ENCODE measurements around the gene VPS13D. TPM values are rescaled to one million over a fixed set of nuclear protein-coding genes. Genes with fewer than 3 reads are reported as not detected.

VPS13D gene
- total and polyA plus RNA-seq, 2 experiments from 2014 or later: 10.7 to 34.9 TPM

DNA sequence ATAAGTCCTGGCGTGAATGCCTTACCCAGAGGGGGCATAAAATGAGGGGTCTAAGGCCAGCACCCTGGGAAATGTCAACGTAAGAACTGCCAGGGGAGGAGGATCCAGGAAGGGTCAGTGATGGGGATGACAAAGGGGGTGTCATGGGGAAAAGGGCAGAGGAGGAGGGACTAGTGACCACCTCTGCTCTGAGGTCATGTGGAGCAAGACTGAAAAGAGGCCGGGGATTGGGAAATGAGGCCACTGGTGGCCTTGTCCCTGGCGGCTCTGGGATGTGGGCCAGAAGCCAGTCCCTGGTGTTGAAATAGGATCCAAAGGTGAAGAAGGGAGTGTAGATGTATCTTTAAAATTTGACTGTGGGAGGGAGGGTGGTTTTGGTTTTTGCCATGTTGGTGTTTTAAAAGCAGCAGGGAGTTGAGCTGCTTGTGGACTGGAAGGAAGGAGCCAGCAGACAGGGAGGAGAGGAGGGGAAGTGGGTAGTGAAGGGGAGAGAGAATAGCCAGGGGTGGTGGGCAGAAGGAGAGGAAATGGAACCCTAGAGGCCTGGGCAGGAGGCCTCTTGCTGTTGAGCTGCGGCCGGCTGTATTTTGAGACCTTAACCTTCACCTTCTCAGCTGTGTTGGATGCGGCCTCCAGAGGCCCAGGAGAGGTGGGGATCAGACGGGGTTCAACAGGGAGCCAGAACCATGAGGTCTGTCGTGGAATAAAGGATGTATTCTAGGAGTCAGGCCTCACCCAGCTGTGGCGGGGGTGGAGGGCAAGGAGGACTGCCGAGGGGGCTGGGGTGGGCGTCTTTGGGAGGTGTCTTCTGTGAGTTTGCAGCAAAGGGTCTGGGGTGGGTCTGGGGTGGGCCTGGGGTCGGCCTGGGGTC is 295.7 kb downstream of the VPS13D start (continued):
- TF ChIP-seq, protein P1, sequence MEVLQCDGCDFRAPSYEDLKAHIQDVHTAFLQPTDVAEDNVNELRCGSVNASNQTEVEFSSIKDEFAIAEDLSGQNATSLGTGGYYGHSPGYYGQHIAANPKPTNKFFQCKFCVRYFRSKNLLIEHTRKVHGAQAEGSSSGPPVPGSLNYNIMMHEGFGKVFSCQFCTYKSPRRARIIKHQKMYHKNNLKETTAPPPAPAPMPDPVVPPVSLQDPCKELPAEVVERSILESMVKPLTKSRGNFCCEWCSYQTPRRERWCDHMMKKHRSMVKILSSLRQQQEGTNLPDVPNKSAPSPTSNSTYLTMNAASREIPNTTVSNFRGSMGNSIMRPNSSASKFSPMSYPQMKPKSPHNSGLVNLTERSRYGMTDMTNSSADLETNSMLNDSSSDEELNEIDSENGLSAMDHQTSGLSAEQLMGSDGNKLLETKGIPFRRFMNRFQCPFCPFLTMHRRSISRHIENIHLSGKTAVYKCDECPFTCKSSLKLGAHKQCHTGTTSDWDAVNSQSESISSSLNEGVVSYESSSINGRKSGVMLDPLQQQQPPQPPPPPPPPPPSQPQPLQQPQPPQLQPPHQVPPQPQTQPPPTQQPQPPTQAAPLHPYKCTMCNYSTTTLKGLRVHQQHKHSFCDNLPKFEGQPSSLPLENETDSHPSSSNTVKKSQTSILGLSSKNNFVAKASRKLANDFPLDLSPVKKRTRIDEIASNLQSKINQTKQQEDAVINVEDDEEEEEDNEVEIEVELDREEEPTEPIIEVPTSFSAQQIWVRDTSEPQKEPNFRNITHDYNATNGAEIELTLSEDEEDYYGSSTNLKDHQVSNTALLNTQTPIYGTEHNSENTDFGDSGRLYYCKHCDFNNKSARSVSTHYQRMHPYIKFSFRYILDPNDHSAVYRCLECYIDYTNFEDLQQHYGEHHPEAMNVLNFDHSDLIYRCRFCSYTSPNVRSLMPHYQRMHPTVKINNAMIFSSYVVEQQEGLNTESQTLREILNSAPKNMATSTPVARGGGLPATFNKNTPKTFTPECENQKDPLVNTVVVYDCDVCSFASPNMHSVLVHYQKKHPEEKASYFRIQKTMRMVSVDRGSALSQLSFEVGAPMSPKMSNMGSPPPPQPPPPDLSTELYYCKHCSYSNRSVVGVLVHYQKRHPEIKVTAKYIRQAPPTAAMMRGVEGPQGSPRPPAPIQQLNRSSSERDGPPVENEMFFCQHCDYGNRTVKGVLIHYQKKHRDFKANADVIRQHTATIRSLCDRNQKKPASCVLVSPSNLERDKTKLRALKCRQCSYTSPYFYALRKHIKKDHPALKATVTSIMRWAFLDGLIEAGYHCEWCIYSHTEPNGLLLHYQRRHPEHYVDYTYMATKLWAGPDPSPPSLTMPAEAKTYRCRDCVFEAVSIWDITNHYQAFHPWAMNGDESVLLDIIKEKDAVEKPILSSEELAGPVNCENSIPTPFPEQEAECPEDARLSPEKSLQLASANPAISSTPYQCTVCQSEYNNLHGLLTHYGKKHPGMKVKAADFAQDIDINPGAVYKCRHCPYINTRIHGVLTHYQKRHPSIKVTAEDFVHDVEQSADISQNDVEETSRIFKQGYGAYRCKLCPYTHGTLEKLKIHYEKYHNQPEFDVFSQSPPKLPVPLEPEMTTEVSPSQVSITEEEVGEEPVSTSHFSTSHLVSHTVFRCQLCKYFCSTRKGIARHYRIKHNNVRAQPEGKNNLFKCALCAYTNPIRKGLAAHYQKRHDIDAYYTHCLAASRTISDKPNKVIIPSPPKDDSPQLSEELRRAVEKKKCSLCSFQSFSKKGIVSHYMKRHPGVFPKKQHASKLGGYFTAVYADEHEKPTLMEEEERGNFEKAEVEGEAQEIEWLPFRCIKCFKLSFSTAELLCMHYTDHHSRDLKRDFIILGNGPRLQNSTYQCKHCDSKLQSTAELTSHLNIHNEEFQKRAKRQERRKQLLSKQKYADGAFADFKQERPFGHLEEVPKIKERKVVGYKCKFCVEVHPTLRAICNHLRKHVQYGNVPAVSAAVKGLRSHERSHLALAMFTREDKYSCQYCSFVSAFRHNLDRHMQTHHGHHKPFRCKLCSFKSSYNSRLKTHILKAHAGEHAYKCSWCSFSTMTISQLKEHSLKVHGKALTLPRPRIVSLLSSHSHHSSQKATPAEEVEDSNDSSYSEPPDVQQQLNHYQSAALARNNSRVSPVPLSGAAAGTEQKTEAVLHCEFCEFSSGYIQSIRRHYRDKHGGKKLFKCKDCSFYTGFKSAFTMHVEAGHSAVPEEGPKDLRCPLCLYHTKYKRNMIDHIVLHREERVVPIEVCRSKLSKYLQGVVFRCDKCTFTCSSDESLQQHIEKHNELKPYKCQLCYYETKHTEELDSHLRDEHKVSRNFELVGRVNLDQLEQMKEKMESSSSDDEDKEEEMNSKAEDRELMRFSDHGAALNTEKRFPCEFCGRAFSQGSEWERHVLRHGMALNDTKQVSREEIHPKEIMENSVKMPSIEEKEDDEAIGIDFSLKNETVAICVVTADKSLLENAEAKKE (CRISPR knock-in tag; IDR thresholded peaks at IDR 0.05): no peak
- TF ChIP-seq ZNF331 (CRISPR knock-in tag; IDR thresholded peaks at IDR 0.05; ENCODE audit: low read depth) (no peak), CTCF (conservative IDR thresholded peaks at IDR 0.05; ENCODE audit: low read depth in 2 of 2) (no peak), STAT1 (IDR thresholded peaks at IDR 0.05; ENCODE audit: unreplicated experiment) (no peak), ZNF114 (CRISPR knock-in tag; IDR thresholded peaks at IDR 0.05) (no peak)

GRCh38 chr1:12527564-12527963 is 297.7 kb downstream of the VPS13D start:
- Histone ChIP-seq H4K20me1 (replicated peaks; ENCODE audit: insufficient read depth) (no peaks in the 10 kb centered on the region), H3K27me3 (ENCODE audit: insufficient read depth) (no peaks in the 10 kb centered on the region), H3K4me3 (no peak overlapping the region), H3K9me2 (ENCODE audit: insufficient read depth) (no peaks in the 10 kb centered on the region), H3F3A (replicated peaks; ENCODE audit: low read depth) (no peaks in the 10 kb centered on the region), H3K79me2 (replicated peaks; ENCODE audit: insufficient read depth) (no peaks in the 10 kb centered on the region), H3K4me2 (no peak overlapping the region), H2AFZ (no peak overlapping the region), H3K36me3 (ENCODE audit: insufficient read depth) (no peaks in the 10 kb centered on the region), H3K27ac (ENCODE audit: low read depth) (no peak overlapping the region), H3K4me1 (ENCODE audit: insufficient read depth) (no peaks in the 10 kb centered on the region)
- Mint-ChIP-seq H3K36me3 (ENCODE audit: low read depth) (no peaks in the 10 kb centered on the region), H3K4me3 (no peak overlapping the region), H3K27ac (no peak overlapping the region), H3K27me3 (ENCODE audit: insufficient read depth, low read depth, poor library complexity) (peaks cover 6% of the 10 kb centered on the region), H3K9me3 (no peaks in the 10 kb centered on the region), H3K4me1 (peaks cover 2% of the 10 kb centered on the region; the same call in 1 of the 3 replicates)
- ATAC-seq (no peak), DNase-seq (ENCODE audit: low spot score) (no peak)
- no peak for TF ChIP-seq CREB1 (CRISPR knock-in tag; IDR thresholded peaks at IDR 0.05; ENCODE audit: low read depth)
- TF ChIP-seq NANOG (IDR thresholded peaks at IDR 0.05; ENCODE audit: borderline replicate concordance): no peak
- TF ChIP-seq REST (IDR thresholded peaks at IDR 0.05; ENCODE audit: unreplicated experiment): no peak
- TF ChIP-seq STAT1 (IDR thresholded peaks at IDR 0.05; ENCODE audit: unreplicated experiment): no peak

All from GM23338 (cell line).